ENCODE results near the gene KIAA1755.

DNA sequence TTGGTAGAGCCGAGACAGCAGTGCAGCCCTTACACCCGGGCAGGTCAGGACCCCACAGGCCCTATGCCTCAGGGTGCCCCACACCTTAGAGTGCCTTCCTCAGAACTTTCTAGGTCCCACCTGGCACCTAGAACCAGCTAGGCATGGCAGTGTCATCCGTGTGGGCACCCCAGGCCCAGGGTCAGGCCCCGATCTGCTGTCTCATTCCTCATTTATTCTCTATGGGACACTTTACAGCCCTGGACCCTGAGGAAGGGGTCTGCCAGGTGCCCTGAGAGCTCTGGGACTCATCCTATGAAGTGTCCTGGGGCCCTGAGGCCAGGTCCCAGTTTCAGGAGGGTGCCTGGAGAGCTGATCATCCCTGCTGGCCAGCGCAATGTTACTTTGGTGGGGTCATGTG, 35.3 kb upstream of the KIAA1755 start:
- TF ChIP-seq, protein P1, sequence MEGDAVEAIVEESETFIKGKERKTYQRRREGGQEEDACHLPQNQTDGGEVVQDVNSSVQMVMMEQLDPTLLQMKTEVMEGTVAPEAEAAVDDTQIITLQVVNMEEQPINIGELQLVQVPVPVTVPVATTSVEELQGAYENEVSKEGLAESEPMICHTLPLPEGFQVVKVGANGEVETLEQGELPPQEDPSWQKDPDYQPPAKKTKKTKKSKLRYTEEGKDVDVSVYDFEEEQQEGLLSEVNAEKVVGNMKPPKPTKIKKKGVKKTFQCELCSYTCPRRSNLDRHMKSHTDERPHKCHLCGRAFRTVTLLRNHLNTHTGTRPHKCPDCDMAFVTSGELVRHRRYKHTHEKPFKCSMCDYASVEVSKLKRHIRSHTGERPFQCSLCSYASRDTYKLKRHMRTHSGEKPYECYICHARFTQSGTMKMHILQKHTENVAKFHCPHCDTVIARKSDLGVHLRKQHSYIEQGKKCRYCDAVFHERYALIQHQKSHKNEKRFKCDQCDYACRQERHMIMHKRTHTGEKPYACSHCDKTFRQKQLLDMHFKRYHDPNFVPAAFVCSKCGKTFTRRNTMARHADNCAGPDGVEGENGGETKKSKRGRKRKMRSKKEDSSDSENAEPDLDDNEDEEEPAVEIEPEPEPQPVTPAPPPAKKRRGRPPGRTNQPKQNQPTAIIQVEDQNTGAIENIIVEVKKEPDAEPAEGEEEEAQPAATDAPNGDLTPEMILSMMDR (IDR thresholded peaks at IDR 0.05): no peak
- no peak for TF ChIP-seq EZH2phosphoT487 (IDR thresholded peaks at IDR 0.05)

All from neural progenitor cell (in vitro differentiated cells).